ENCODE results near the gene ITLN1.
"Not testable (repeated sequence)": the region's sequence is repeated elsewhere in the genome, so short reads cannot be mapped to it uniquely, and the experiment has no call there.

The ITLN1 gene

GRCh38 chr1:160885042-160885441 lies at the start of gene ITLN1:
ITLN1 (minus strand) TSS chr1:160885180; CDS start chr1:160884877, 303 bp downstream.
- no peak for DNase-seq (ENCODE audit: low read depth)

DNA sequence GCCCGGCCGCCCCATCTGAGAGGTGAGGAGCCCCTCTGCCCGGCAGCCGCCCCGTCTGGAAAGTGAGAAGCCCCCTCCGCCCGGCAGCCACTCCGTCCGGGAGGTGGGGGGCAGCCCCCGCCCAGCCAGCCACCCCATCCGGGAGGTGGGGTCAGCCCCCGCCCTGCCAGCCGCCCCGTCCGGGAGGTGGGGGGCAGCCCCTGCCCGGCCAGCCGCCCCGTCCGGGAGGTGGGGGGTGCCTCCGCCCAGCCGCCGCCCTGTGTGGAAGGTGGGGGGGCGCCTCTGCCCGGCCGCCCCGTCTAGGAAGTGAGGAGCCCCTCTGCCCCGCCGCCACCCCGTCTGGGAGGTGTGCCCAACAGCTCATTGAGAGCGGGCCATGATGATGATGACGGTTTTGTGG lies 48.3 kb upstream of the ITLN1 start:
- not testable (repeated sequence) for DNase-seq (ENCODE audit: low read depth)

DNA sequence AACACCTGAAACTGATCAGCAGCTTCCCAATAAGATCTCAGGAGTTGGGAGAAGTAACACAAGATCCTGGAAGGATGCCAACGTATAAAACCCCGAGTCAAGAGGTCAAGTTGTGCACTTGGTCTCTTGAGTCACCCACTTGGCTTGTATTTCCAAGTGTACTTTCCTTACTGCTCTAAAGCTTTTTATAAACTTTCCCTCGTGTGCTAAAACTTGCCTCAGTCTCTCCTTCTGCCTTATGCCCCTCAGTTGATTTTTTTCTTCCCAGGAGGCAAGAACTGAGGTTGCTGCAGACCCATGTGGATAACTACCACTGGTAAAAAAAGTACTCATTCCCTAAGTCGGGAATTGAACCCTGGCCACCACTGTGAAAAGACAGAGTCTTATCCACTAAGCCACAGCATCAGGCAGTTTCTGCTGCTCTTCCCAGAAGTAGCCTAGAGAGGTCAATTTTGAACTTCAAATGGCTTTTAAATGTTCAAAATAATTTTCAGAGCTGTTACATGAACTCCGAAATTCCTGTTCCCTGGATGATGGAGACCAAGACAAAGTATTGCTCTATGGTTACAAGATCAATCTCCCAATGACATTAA lies 40.8 kb upstream of the ITLN1 start:
- DNase-seq (ENCODE audit: low read depth): no peak

DNA sequence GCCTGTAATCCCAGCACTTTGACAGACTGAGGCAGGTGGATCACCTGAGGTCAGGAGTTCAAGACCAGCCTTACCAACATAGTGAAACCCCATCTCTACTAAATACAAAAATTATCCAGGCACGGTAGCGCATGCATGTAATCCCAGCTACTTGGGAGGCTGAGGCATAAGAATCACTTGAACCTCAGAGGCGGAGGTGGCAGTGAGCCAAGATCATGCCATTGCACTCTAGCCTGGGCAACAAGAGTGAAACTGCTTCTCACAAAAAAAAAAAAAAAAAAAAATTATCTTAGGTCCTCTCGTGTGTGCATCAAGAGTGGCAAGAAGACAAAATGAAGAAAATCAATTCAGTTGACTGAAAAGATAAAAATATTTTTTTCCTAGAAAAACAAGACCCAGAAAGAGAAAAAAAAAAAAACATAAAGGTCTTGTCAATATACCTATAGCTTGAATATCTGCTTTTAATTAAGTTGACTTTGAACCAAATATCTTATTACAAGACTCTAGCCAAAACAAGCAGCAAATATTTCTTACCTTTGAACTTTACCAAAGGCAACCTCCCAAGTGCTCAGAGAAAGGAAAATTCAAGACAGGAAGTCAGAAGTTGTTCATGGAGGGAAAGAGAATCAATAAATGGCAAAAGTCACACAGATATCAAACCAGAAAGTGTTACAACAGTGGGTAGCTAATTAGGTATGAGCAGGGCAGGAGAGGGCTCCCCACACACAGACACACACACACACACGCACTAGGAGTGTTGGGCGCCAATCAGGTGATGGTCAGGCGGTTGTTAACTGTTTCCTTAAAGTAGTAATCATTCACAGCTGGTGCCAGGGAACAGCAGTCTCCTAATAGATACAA lies 40.0 kb upstream of the ITLN1 start:
- no peak for DNase-seq (ENCODE audit: low read depth)

- DNase-seq (ENCODE audit: low read depth): peak; percentile 3
These were observed 31.7 kb upstream of the ITLN1 start for GRCh38 chr1:160916666-160917065.

GRCh38 chr1:160913229-160913628 lies 28.2 kb upstream of the ITLN1 start:
- DNase-seq (ENCODE audit: low read depth): not testable (repeated sequence)

DNA sequence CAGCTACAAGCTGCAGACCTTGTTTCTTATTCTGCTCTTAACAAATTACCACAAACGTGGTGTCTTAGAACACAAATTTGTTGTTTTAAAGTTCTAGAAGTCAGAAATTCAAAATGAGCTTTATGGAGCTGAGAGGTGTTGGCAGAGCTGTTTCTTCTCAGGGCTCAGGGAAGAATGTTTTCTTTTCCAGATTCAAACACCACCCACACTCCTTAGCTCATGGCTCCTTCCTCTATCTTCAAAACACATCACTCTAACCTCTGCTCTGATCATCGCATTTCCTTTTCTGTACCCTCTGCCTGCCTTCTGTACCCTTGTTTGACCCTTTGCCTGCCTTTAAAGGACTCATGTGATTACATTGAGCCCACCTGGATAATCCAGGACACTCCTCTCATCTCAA lies 26.9 kb upstream of the ITLN1 start:
- no peak for DNase-seq (ENCODE audit: low read depth)

DNA sequence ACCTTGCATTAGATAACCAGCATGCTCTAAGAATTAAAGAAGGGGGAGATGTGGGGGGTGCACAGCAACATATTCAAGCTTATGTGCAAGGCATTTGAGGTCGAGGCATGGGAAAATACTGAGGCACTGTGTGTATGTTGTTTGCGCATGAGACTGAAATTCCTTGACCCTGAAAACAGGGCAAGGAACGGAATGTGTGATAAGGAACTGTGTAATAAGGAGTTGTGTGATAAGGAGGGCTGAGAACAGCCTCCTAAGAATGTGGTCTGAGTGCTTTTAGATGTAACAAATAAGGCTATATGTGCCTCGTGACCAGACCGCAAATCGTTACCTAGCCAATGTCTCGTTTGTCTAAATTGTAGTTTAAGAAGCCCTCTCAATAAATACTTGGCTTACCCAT lies 26.5 kb upstream of the ITLN1 start:
- DNase-seq (ENCODE audit: low read depth): no peak

GRCh38 chr1:160910170-160910750 lies 25.3 kb upstream of the ITLN1 start:
- DNase-seq (ENCODE audit: low read depth): no peak

GRCh38 chr1:160907976-160908375 lies 23.0 kb upstream of the ITLN1 start:
- DNase-seq (ENCODE audit: low read depth): no peak

- no peak for DNase-seq (ENCODE audit: low read depth)
These were observed 20.6 kb upstream of the ITLN1 start for GRCh38 chr1:160905617-160905989.

DNA sequence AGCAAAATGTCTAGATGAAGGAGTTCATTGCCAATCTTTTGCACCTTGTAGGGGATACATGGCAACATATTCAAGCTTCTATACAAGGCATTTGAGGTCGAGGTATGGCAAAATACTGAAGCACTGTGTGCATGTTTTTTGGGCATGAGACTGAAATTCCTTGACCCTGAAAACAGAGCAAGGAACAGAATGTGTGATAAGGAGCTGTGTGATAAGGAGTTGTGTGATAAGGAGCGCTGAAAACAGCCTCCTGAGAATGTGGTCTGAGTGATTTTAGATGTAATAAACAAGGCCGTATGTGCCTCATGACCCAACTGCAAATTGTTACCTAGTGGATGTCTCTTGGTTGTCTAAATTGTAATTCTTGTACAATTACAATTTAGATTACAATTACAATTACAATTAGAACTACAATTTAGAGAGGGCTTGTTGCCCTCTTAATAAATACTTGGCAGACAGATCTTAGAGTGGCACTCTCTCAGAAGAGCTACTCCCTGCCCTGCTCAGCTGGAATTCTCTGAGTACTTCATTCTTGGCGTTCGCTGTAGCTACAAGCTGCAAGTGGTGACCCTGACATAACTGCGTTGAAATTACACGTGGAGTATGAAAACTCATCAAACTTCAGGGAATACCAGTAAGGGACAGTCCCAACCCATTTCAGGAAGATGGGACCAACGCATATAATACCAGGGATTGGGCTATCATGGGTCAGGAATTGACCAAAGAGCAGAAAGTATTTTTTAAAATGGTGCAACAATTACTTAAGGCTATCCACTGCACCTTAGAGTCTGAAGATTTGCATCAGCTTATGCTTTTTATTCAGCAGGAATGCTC lies 20.0 kb upstream of the ITLN1 start:
- DNase-seq (ENCODE audit: low read depth): no peak

DNA sequence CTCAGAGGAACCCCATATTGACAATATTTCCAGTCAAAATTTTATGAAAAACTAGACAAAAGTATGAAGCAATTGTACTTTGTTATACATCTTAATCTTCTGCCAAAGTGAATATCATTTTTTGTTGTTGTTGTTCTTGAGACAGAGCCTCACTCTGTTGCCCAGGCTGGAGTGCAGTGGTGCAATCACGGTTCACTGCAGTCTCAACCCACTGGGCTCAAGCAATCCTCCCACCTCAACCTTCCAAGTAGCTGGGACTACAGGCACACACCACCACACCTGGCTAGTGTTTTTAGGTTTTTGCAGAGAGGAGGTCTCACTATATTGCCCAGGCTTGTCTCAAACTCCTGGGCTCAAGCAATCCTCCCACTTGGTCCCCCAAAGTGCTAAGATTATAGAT lies 17.3 kb upstream of the ITLN1 start:
- DNase-seq (ENCODE audit: low read depth): not testable (repeated sequence)

- no peak for DNase-seq (ENCODE audit: low read depth)
These were observed 16.8 kb upstream of the ITLN1 start for GRCh38 chr1:160901768-160902167.

GRCh38 chr1:160900683-160901082 lies 15.7 kb upstream of the ITLN1 start:
- DNase-seq (ENCODE audit: low read depth): not testable (repeated sequence)

GRCh38 chr1:160894368-160895135 lies 9.6 kb upstream of the ITLN1 start:
- not testable (repeated sequence) for DNase-seq (ENCODE audit: low read depth)

DNA sequence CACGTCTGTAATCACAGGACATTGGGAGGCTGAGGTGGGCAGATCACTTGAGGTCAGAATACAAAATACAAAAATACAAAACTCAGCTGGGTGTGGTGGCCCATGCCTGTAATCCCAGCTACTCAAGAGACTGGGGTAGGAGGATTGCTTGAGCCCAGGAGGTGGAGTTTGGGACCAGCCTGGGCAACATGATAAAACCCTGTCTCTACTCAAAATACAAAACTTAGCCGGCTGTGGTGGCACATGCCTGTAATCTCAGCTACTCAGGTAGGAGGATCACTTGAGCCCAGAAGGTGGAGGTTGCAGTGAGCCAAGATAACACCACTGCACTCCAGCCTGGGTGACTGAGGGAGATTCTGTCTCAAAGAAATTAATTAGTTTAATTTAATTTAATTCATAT lies 6.5 kb upstream of the ITLN1 start:
- DNase-seq (ENCODE audit: low read depth): no peak

DNA sequence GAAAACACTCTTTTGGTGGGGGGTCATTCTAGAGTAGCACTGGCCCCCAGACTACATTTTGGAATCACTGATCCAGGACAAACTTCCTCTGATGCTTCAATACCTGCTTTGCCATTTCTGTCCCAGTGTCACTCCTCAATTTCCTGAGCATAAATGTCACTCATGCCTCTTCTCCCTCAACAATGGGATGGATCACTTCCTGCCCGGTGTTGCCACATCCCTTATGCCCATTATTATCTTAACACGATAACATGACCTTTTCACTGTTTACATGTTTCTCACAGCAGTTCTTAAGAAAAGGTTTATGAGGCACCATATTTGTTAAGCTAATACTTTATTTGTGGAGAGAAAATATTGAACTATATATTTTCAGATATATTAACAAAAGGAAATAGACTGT lies 3.9 kb upstream of the ITLN1 start:
- DNase-seq (ENCODE audit: low read depth): no peak

DNA sequence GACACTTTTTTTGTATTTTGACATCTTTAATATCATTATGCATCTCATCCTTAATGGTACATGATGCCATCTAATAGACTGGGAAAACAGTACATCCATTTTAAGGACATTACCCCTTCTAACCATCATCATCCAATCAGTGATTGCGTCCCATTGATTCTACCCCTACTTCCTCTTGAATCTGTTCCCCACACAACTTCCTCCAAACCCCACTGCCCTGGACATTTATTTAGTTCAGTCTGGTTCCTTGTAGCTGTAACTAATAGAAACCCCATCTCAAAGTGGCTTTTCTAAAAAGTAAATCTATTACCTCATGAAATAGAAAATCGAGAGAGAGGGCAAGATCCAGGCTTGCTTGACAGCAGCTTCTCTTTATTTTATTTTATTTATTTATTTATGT lies 2.1 kb upstream of the ITLN1 start:
- no peak for DNase-seq (ENCODE audit: low read depth)

DNA sequence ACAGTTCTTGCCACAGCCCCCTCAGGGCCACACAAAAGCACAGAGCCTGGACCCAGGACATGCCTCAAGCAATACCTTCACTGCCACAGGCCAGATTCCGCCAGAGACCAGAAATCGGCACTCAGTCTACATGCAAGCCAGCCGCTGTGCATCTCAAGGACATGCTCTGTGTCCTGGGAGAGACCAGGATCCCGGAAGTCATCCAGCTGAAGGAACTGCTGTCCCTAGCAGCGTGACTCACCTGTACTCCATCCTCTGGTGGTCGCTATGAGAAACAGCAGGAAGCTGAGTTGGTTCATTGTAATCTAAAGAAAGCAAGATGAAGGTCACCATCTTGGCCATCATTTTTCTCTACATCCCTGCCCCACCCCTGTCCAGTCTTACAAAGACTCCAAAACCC lies 401 bp downstream of the ITLN1 start:
- no peak for DNase-seq (ENCODE audit: low read depth)
